OCI-LY7 (cell line): ENCODE data around the gene GYPB. TPM values are rescaled to one million over a fixed set of nuclear protein-coding genes. Genes with fewer than 3 reads are reported as not detected.
"Not testable (repeated sequence)": the region's sequence is repeated elsewhere in the genome, so short reads cannot be mapped to it uniquely, and the experiment has no call there.

Experiments
- BruUV-seq: library from RNA; stranded (reverse); fragments of 400-500 nt; replicated peaks from 2 replicates; lab custom pipeline; 2021; lab: Mats Ljungman, UMichigan
- CTCF ChIA-PET: fragments of 300-600 bp; sonication (Branson Sonifier 250); formaldehyde crosslinking; loops from one replicate; lab custom pipeline; 2022; ENCODE audit warnings: antibody characterized with exemption; ENCODE audit not compliant: unreplicated experiment; lab: Charles Lee
- POLR2A ChIA-PET: fragments of 300-600 bp; sonication (Branson Sonifier 250); formaldehyde crosslinking; loops from one replicate; lab custom pipeline; 2022; ENCODE audit warnings: antibody characterized with exemption; lab: Charles Lee
- DNase-seq: peaks from one replicate; pipeline ENCODE4 v3.0.0-alpha.2; 2015; ENCODE audit warnings: low spot score
- H2AFZ ChIP-seq: fragments of 200-600 bp; sonication (generic), shearing (Covaris generic); 2 replicates; pipeline ENCODE4 v1.6.1; 2014; ENCODE audit warnings: mild to moderate bottlenecking, antibody characterized with exemption, low read length, moderate library complexity
- H3K27ac ChIP-seq: fragments of 200-600 bp; sonication (generic); 2 replicates; pipeline ENCODE4 v1.5.1; 2014; ENCODE audit warnings: mixed run types, low read depth, mild to moderate bottlenecking, moderate library complexity, low read length, inconsistent platforms; ENCODE audit not compliant: poor library complexity, severe bottlenecking
- H3K36me3 ChIP-seq: fragments of 200-600 bp; sonication (generic); 2 replicates; pipeline ENCODE4 v1.6.1; 2014; ENCODE audit warnings: mild to moderate bottlenecking, antibody characterized with exemption, low read length, moderate library complexity, mixed read lengths; ENCODE audit not compliant: insufficient read depth
- H3K4me1 ChIP-seq: fragments of 200-600 bp; sonication (generic); 2 replicates; pipeline ENCODE4 v1.5.1; 2014; ENCODE audit warnings: mild to moderate bottlenecking, low read length; ENCODE audit not compliant: insufficient read depth, poor library complexity, severe bottlenecking
- H3K4me2 ChIP-seq: fragments of 200-600 bp; sonication (generic); 2 replicates; pipeline ENCODE4 v1.6.1; 2014; ENCODE audit warnings: mild to moderate bottlenecking, low read length
- H3K4me3 ChIP-seq: fragments of 200-600 bp; sonication (generic); 2 replicates; pipeline ENCODE4 v1.5.1; 2014; ENCODE audit warnings: mild to moderate bottlenecking, low read depth, low read length; ENCODE audit not compliant: poor library complexity, severe bottlenecking
- H3K79me2 ChIP-seq: fragments of 200-600 bp; sonication (generic); 2 replicates; pipeline ENCODE4 v1.6.1; 2016; ENCODE audit warnings: low read depth, mild to moderate bottlenecking, low read length, moderate library complexity, mixed read lengths; ENCODE audit not compliant: insufficient read depth
- H3K9me2 ChIP-seq: fragments of 200-600 bp; sonication (generic); 2 replicates; pipeline ENCODE4 v1.6.1; 2016; ENCODE audit warnings: mild to moderate bottlenecking, low read length, mixed read lengths; ENCODE audit not compliant: insufficient read depth
- H3K9me3 ChIP-seq: fragments of 200-600 bp; sonication (generic); 2 replicates; pipeline ENCODE4 v1.6.1; 2014; ENCODE audit warnings: mild to moderate bottlenecking, mixed run types, low read length, mixed read lengths
- H4K20me1 ChIP-seq: fragments of 200-600 bp; sonication (generic); 2 replicates; pipeline ENCODE4 v1.6.1; 2014; ENCODE audit warnings: mild to moderate bottlenecking, antibody characterized with exemption, low read length, moderate library complexity, mixed read lengths; ENCODE audit not compliant: insufficient read depth
- EZH2phosphoT487 ChIP-seq: fragments of 200-600 bp; sonication (generic); IDR thresholded peaks from 2 replicates; pipeline ENCODE4 v1.6.1; 2018; ENCODE audit warnings: low read depth, borderline replicate concordance, mild to moderate bottlenecking, mixed run types, antibody characterized with exemption, low read length, moderate library complexity, mixed read lengths
- intact Hi-C: fragments of 100-400 bp; cut with micrococcal nuclease; formaldehyde crosslinking; loops from one replicate; pipeline ENCODE4 v1.10.0; 2022; ENCODE audit not compliant: unreplicated experiment
- total RNA-seq, 2 experiments: library from RNA; depleted of rRNA in 1 of 2; stranded (reverse); fragments of >200 nt in 1 of 2; shearing (Covaris generic) in 1 of 2; gene quantifications; 2 replicates each; pipeline ENCODE4 v1.2.3, GENCODE V29; 2014 to 2022
- TF ChIP-seq, protein P1 (sequence below): fragments of 200-600 bp; sonication (generic); conservative IDR thresholded peaks from 2 replicates; pipeline ENCODE4 v1.5.1; 2014; ENCODE audit warnings: mild to moderate bottlenecking, antibody characterized with exemption, low read length, moderate library complexity, mixed read lengths

The GYPB gene
- total RNA-seq, 2 experiments from 2014 or later, result not detected

DNA sequence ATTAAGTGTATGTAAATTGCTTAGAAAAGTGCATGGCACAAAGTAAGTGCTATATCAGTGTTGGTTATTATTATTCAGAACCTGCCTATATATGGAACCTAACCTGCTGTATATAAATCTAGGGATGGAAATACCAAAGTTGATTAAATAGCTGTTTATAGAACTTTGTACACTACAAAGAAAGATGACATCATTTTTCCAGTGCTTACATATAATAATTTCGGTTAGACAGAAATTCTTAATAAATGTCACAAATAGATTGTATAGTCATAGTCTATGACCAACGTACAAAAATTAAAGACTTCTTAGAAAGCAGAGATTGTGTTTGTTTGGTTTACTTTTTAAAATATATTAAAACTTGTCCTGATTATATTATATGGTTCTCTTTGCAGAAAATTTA, 4.4 kb downstream of the GYPB start:
- no TSS peak for BruUV-seq

DNA sequence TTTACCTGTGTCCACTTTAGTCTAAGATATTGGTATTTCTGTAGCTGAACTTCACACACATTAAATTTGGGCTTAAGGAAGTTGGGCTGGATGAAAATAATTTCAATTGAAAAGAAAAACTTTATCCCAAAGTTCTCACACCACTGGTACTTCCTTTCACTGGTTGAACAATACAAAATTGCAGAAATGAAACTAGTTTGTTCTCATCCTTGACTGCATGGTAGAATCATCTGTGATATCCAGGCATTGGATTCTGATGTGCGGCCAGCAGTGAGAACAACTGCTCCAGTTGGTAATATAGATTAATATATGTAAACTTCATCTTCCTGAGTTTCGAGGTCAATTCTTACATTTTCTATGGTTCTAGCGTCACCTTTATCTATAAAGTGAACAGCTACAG, 10.6 kb downstream of the GYPB start:
- H2AFZ ChIP-seq, H3K4me2 ChIP-seq, H3K9me2 ChIP-seq, H3K36me3 ChIP-seq, H3K4me1 ChIP-seq, H3K9me3 ChIP-seq, DNase-seq, BruUV-seq, CTCF ChIA-PET, H4K20me1 ChIP-seq, H3K27ac ChIP-seq, H3K79me2 ChIP-seq, H3K4me3 ChIP-seq: not testable (repeated sequence)
- intact Hi-C loops, result loop anchor here (5.0 kb wide), 1 partner anchor 121 kb away; no protein-coding TSS in a partner anchor
- POLR2A ChIA-PET, result interaction anchor here (0.6 kb wide), 1 partner anchor 219 kb away, joined by 5 read pairs; no protein-coding TSS in a partner anchor

More for the DNA sequence above, 4.4 kb downstream of the GYPB start:
- DNase-seq, result no peak
- Histone ChIP-seq H3K9me3 (no peaks in the 10 kb centered on the region), H2AFZ (no peak overlapping the region), H4K20me1 (no peaks in the 10 kb centered on the region), H3K4me1 (no peaks in the 10 kb centered on the region), H3K79me2 (no peaks in the 10 kb centered on the region), H3K27ac (no peak overlapping the region), H3K4me3 (no peak overlapping the region), H3K4me2 (no peak overlapping the region), H3K36me3 (no peaks in the 10 kb centered on the region), H3K9me2 (no peaks in the 10 kb centered on the region)
- intact Hi-C loops, result no loop called here
- ChIA-PET CTCF (no interaction called here), POLR2A (no interaction called here)
- no peak for TF ChIP-seq EZH2phosphoT487
- TF ChIP-seq, protein P1, sequence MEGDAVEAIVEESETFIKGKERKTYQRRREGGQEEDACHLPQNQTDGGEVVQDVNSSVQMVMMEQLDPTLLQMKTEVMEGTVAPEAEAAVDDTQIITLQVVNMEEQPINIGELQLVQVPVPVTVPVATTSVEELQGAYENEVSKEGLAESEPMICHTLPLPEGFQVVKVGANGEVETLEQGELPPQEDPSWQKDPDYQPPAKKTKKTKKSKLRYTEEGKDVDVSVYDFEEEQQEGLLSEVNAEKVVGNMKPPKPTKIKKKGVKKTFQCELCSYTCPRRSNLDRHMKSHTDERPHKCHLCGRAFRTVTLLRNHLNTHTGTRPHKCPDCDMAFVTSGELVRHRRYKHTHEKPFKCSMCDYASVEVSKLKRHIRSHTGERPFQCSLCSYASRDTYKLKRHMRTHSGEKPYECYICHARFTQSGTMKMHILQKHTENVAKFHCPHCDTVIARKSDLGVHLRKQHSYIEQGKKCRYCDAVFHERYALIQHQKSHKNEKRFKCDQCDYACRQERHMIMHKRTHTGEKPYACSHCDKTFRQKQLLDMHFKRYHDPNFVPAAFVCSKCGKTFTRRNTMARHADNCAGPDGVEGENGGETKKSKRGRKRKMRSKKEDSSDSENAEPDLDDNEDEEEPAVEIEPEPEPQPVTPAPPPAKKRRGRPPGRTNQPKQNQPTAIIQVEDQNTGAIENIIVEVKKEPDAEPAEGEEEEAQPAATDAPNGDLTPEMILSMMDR, result no peak

DNA sequence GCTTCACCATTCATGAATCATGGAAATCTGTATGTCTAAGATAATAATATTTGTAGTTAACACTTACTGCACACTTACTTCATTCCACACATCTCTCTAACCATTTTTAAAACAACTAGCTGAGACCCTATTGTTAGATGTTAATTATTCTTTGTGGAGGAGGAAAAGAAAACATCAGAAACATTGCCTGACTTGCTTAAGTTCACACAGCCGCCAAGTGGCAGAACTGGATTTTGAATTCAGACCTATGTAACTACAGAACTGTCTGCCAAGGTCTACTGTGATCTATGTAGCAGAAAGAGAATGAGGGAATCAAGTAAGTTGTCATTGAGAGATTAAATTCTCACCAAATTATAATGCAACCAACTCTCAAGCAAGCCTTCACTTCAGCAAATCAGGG, 11.2 kb downstream of the GYPB start:
- H3K4me1 ChIP-seq, H2AFZ ChIP-seq, H3K4me3 ChIP-seq, H3K9me3 ChIP-seq, H3K27ac ChIP-seq, CTCF ChIA-PET, H3K79me2 ChIP-seq, BruUV-seq, POLR2A ChIA-PET, H4K20me1 ChIP-seq, H3K9me2 ChIP-seq, H3K4me2 ChIP-seq, H3K36me3 ChIP-seq, DNase-seq: not testable (repeated sequence)
- intact Hi-C loops, result loop anchor here (5.0 kb wide), 1 partner anchor 121 kb away; no protein-coding TSS in a partner anchor

DNA sequence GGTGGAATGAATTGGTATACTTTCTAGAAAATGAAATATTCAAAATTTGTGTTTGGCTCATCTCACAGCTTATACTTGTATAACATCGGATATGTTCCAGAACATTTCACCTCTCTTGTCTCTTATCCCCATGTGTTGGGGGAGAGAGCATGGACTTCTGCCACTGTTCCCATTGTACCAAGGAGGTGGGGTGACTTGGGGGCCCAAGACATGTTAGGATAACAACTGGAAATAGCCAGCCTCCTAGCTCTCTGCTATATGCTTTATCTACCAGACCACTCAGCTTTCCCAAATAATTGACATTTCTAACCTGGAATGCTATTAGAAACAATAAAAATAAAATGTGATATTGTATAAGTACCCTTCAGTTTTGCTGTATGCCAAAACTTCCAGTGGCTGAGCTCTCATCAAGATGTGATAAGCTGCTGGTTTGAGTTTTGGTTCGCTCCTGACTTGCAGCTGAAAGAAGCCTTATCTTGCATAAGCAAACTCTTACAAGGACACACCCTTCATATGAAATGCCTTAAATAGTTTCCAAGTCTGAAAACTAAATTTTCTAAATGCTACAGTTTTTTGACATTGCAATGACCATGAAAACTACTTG, 12.9 kb downstream of the GYPB start:
- H2AFZ ChIP-seq, H3K36me3 ChIP-seq, H3K4me2 ChIP-seq, H3K9me2 ChIP-seq, H3K4me3 ChIP-seq, H3K79me2 ChIP-seq, H3K27ac ChIP-seq, CTCF ChIA-PET, H3K4me1 ChIP-seq, DNase-seq, BruUV-seq, H3K9me3 ChIP-seq, POLR2A ChIA-PET, H4K20me1 ChIP-seq: not testable (repeated sequence)
- intact Hi-C loops, result loop anchor here (5.0 kb wide), 1 partner anchor 119 kb away; no protein-coding TSS in a partner anchor

DNA sequence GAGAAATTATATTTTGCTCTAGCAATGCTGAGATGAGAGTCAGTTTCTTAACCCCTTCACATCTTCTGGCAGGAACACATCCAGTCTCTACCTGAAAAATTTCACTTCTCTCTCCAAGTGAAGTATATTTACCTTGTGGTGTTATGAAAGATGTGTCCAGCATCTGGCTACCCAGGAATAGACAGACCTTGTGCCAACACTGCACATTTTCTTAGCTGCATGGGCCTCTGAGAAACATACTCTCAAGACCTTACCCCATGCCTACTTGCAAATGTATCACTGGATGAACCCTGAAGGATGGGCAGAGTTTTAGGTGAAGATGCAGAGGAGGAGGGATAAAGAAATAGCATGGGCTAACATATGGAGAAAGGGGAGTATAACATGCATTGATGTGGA, 13.6 kb downstream of the GYPB start:
- H2AFZ ChIP-seq, H3K79me2 ChIP-seq, H3K9me3 ChIP-seq, H3K4me1 ChIP-seq, H3K4me3 ChIP-seq, H3K36me3 ChIP-seq, CTCF ChIA-PET, DNase-seq, H3K4me2 ChIP-seq, H4K20me1 ChIP-seq, BruUV-seq, POLR2A ChIA-PET, H3K9me2 ChIP-seq, H3K27ac ChIP-seq: not testable (repeated sequence)
- intact Hi-C loops, result loop anchor here (5.0 kb wide), 1 partner anchor 118 kb away; no protein-coding TSS in a partner anchor
